AG04449 (cell line): ENCODE measurements around the gene TMEM25.

ENCODE experiments used
- CTCF ChIA-PET: fragments of 350-600 bp; formaldehyde crosslinking; extraction: SDS; loops from one replicate; lab custom pipeline; 2021; ENCODE audit warnings: antibody characterized with exemption; lab: Yijun Ruan, JAX
- POLR2A ChIA-PET: fragments of 400-600, 350-600 bp; formaldehyde crosslinking; extraction: SDS; loops from one replicate; lab custom pipeline; 2020; ENCODE audit warnings: antibody characterized with exemption, inconsistent platforms; lab: Yijun Ruan, JAX
- DNase-seq: peaks from one replicate; pipeline ENCODE4 v3.0.0-alpha.2; 2010; ENCODE audit warnings: low read depth, low spot score
- H3K4me3 ChIP-seq: 2 replicates; pipeline ENCODE4 v1.5.1; 2011; ENCODE audit warnings: low read depth, mild to moderate bottlenecking, control low read depth, low read length
- CTCF ChIP-seq: IDR thresholded peaks from one replicate; pipeline ENCODE4 v1.5.1; 2011; ENCODE audit warnings: mild to moderate bottlenecking, moderate library complexity, low read length, control low read depth, inconsistent platforms; ENCODE audit not compliant: insufficient read depth; ENCODE audit errors: missing control alignments

TMEM25 gene

GRCh38 chr11:118533769-118534729, 3.1 kb downstream of the TMEM25 start:
- TF ChIP-seq CTCF = no peak
- no peak overlapping the region for H3K4me3 ChIP-seq
- CTCF ChIA-PET = interaction anchor here (1.6 kb wide), 1 partner anchor 11 kb away, joined by 3 read pairs; no protein-coding TSS in a partner anchor
- no peak for DNase-seq
- POLR2A ChIA-PET = interaction anchor here (0.6 kb wide), 1 partner anchor 9 kb away, joined by 6 read pairs; no protein-coding TSS in a partner anchor

- ChIA-PET POLR2A (no interaction called here), CTCF (interaction anchor here (1.0 to 1.6 kb wide), 2 partner anchors 12 to 123 kb away, joined by 3 read pairs; no protein-coding TSS in a partner anchor)
- no peak overlapping the region for H3K4me3 ChIP-seq
- no peak for TF ChIP-seq CTCF
- no peak for DNase-seq
These were observed 4.3 kb downstream of the TMEM25 start for GRCh38 chr11:118535261-118535660.

GRCh38 chr11:118536726-118537125, 5.7 kb downstream of the TMEM25 start:
- POLR2A ChIA-PET = no interaction called here
- DNase-seq = no peak
- no peak for TF ChIP-seq CTCF
- no peak overlapping the region for H3K4me3 ChIP-seq
- CTCF ChIA-PET = interaction anchor here (0.7 kb wide), 1 partner anchor 11 kb away, joined by 4 read pairs; no protein-coding TSS in a partner anchor

- POLR2A ChIA-PET = no interaction called here
- CTCF ChIA-PET = no interaction called here
- H3K4me3 ChIP-seq = no peak overlapping the region
- no peak for DNase-seq
- TF ChIP-seq CTCF = no peak
These were observed 6.5 kb downstream of the TMEM25 start for GRCh38 chr11:118537409-118537980.

GRCh38 chr11:118544010-118544646, 13.1 kb downstream of the TMEM25 start:
- POLR2A ChIA-PET = no interaction called here
- no peak overlapping the region for H3K4me3 ChIP-seq
- CTCF ChIA-PET = no interaction called here
- no peak for DNase-seq
- TF ChIP-seq CTCF = no peak

- CTCF ChIA-PET = no interaction called here
- POLR2A ChIA-PET = no interaction called here
These were observed 13.6 kb downstream of the TMEM25 start for GRCh38 chr11:118544647-118545010.

More at GRCh38 chr11:118544647-118545010, 13.6 kb downstream of the TMEM25 start:
- no peak for DNase-seq
- TF ChIP-seq CTCF = no peak
- H3K4me3 ChIP-seq = no peak overlapping the region
